GM23248 (cell line): Measurements from ENCODE around the gene RIMKLA. TPM values are rescaled to one million over a fixed set of nuclear protein-coding genes. Genes with fewer than 3 reads are reported as not detected.

Experiments used
- DNase-seq: peaks from one replicate; pipeline ENCODE4 v3.0.0-alpha.2; 2015
- H2AFZ ChIP-seq: fragments of 200-600 bp; sonication (generic); 2 replicates; pipeline ENCODE4 v1.6.1; 2016; ENCODE audit warnings: antibody characterized with exemption
- H3F3A ChIP-seq: fragments of 200-600 bp; sonication (generic); 2 replicates; pipeline ENCODE4 v1.6.1; 2016; ENCODE audit warnings: mild to moderate bottlenecking, antibody characterized with exemption, mixed run types; ENCODE audit not compliant: insufficient read depth
- H3K27ac ChIP-seq: fragments of 200-600 bp; sonication (generic); 2 replicates; pipeline ENCODE4 v1.5.1; 2016; ENCODE audit warnings: mild to moderate bottlenecking
- H3K27me3 ChIP-seq: fragments of 200-600 bp; sonication (generic); replicated peaks from 2 replicates; pipeline ENCODE4 v1.6.1; 2016; ENCODE audit warnings: mild to moderate bottlenecking; ENCODE audit not compliant: insufficient read depth
- H3K36me3 ChIP-seq: fragments of 200-600 bp; sonication (generic); 2 replicates; pipeline ENCODE4 v1.6.1; 2016; ENCODE audit warnings: low read depth, mild to moderate bottlenecking
- H3K4me1 ChIP-seq: fragments of 200-600 bp; sonication (generic); 2 replicates; pipeline ENCODE4 v1.6.1; 2016; ENCODE audit warnings: mild to moderate bottlenecking; ENCODE audit not compliant: insufficient read depth
- H3K4me2 ChIP-seq: fragments of 200-600 bp; sonication (generic); one replicate; pipeline ENCODE4 v1.6.1; 2016; ENCODE audit warnings: mild to moderate bottlenecking; ENCODE audit not compliant: unreplicated experiment
- H3K4me3 ChIP-seq: fragments of 200-600 bp; sonication (generic); 2 replicates; pipeline ENCODE4 v1.5.1; 2016; ENCODE audit warnings: mild to moderate bottlenecking
- H3K79me2 ChIP-seq: fragments of 200-600 bp; sonication (generic); 2 replicates; pipeline ENCODE4 v1.6.1; 2016; ENCODE audit warnings: mild to moderate bottlenecking; ENCODE audit not compliant: insufficient read depth
- H3K9ac ChIP-seq: fragments of 200-600 bp; sonication (generic); 2 replicates; pipeline ENCODE4 v1.6.1; 2016; ENCODE audit warnings: mild to moderate bottlenecking
- H3K9me2 ChIP-seq: fragments of 200-600 bp; sonication (generic); 2 replicates; pipeline ENCODE4 v1.6.1; 2016; ENCODE audit warnings: mixed run types, mild to moderate bottlenecking, moderate library complexity; ENCODE audit not compliant: insufficient read depth
- H3K9me3 ChIP-seq: fragments of 200-600 bp; sonication (generic); one replicate; pipeline ENCODE4 v1.6.1; 2017; ENCODE audit warnings: low read depth
- H4K20me1 ChIP-seq: fragments of 200-600 bp; sonication (generic); 2 replicates; pipeline ENCODE4 v1.6.0; 2016; ENCODE audit not compliant: insufficient read depth
- EZH2 ChIP-seq: fragments of 200-600 bp; sonication (generic); IDR thresholded peaks from 2 replicates; pipeline ENCODE4 v1.6.1; 2018; ENCODE audit warnings: antibody characterized with exemption, mild to moderate bottlenecking; ENCODE audit not compliant: insufficient read depth, poor library complexity, severe bottlenecking
- EZH2phosphoT487 ChIP-seq: fragments of 200-600 bp; sonication (generic); IDR thresholded peaks from 2 replicates; pipeline ENCODE4 v1.6.1; 2018; ENCODE audit warnings: antibody characterized with exemption, moderate library complexity, mild to moderate bottlenecking, low read depth; ENCODE audit not compliant: insufficient read depth
- WGBS, 2 experiments: methylation state at CpG; one replicate each; pipeline ENCODE4 v1.1.6; 2015 to 2017; ENCODE audit warnings: low lambda C conversion rate in 2 of 2, low coverage in 1 of 2; ENCODE audit errors: missing lambda C conversion rate in 2 of 2; 5-methylcytosine and 5-hydroxymethylcytosine counted together
- in situ Hi-C: fragments of 300-500 bp; cut with MboI; formaldehyde crosslinking; loops from 2 replicates; pipeline ENCODE4 v1.15.0; 2020
- polyA plus RNA-seq: library from polyadenylated mRNA; unstranded; fragments of >200 nt; fragmentation: Nextera tagmentation; extraction: Ambion mirVana; gene quantifications from 2 replicates; pipeline ENCODE4 v1.2.1, GENCODE V29; 2016
- total RNA-seq: library from RNA; depleted of rRNA; stranded (reverse); fragments of >200 nt; shearing (Covaris generic); gene quantifications from 2 replicates; pipeline ENCODE4 v1.2.3, GENCODE V29; 2014

RIMKLA gene
- total and polyA plus RNA-seq, 2 experiments from 2014 or later = 0.03 to 0.22 TPM

GRCh38 chr1:42369471-42369870, 11.1 kb upstream of the RIMKLA start:
- Histone ChIP-seq H3K27me3 (peaks cover 16% of the 10 kb centered on the region), H3K9me3 (no peaks in the 10 kb centered on the region), H3K79me2 (no peaks in the 10 kb centered on the region), H2AFZ (no peak overlapping the region), H3K9ac (no peak overlapping the region), H3K4me3 (no peak overlapping the region), H3K36me3 (no peaks in the 10 kb centered on the region), H3K4me2 (no peak overlapping the region), H3K4me1 (no peaks in the 10 kb centered on the region), H3K9me2 (no peaks in the 10 kb centered on the region), H4K20me1 (no peaks in the 10 kb centered on the region), H3F3A (0 out of 2 replicates have a peak, but pooled peaks cover 3% of the 10 kb centered on the region), H3K27ac (no peak overlapping the region)
- 23 to 34% methylated on average over 1 of the region's 1 CpG for WGBS, 2 experiments
- in situ Hi-C loops = no loop called here
- TF ChIP-seq EZH2phosphoT487 (no peak), EZH2 (no peak)
- no peak for DNase-seq

- H3K27me3 ChIP-seq = peaks cover 16% of the 10 kb centered on the region
- H3K9ac ChIP-seq = no peak overlapping the region
- no peaks in the 10 kb centered on the region for H3K4me1 ChIP-seq
- no peak overlapping the region for H3K4me3 ChIP-seq
- no peaks in the 10 kb centered on the region for H4K20me1 ChIP-seq
- in situ Hi-C loops = no loop called here
- TF ChIP-seq EZH2phosphoT487 = no peak
- TF ChIP-seq EZH2 = no peak
- peak; percentile 9 for DNase-seq
- H3F3A ChIP-seq = 0 out of 2 replicates have a peak, but pooled peaks cover 3% of the 10 kb centered on the region
- H3K4me2 ChIP-seq = no peak overlapping the region
- H3K79me2 ChIP-seq = no peaks in the 10 kb centered on the region
- H2AFZ ChIP-seq = no peak overlapping the region
- no peaks in the 10 kb centered on the region for H3K9me2 ChIP-seq
- no peaks in the 10 kb centered on the region for H3K9me3 ChIP-seq
- no peaks in the 10 kb centered on the region for H3K36me3 ChIP-seq
- no peak overlapping the region for H3K27ac ChIP-seq
These were observed 9.6 kb upstream of the RIMKLA start for GRCh38 chr1:42370876-42371549.

GRCh38 chr1:42372796-42373195, 7.8 kb upstream of the RIMKLA start:
- no peaks in the 10 kb centered on the region for H4K20me1 ChIP-seq
- in situ Hi-C loops = no loop called here
- no peak for TF ChIP-seq EZH2

GRCh38 chr1:42379794-42380585, 602 bp upstream of the RIMKLA start:
- DNase-seq = peak; percentile 57
- Histone ChIP-seq H3K9me2 (no peaks in the 10 kb centered on the region), H3K36me3 (no peaks in the 10 kb centered on the region), H3K27ac (no peak overlapping the region), H2AFZ (peak overlapping the region; percentile 1; the same call in 1 of the 2 replicates), H3K79me2 (no peaks in the 10 kb centered on the region), H3K4me2 (peak overlapping the region; percentile 62), H3F3A (no peaks in the 10 kb centered on the region), H3K27me3 (peaks cover 26% of the 10 kb centered on the region), H3K4me1 (no peaks in the 10 kb centered on the region), H3K9me3 (no peaks in the 10 kb centered on the region), H3K4me3 (peak overlapping the region; percentile 55), H4K20me1 (no peaks in the 10 kb centered on the region), H3K9ac (no peak overlapping the region)
- TF ChIP-seq EZH2phosphoT487 (no peak), EZH2 (no peak)
- in situ Hi-C loops = no loop called here
- 2 to 10% methylated on average over 9 to 26 of the region's 34 CpGs for WGBS, 2 experiments

More at GRCh38 chr1:42372796-42373195, 7.8 kb upstream of the RIMKLA start:
- Histone ChIP-seq H3K27me3 (peaks cover 16% of the 10 kb centered on the region), H3K27ac (no peak overlapping the region), H3K4me3 (no peak overlapping the region), H3K4me1 (no peaks in the 10 kb centered on the region), H3K9ac (no peak overlapping the region), H3K9me2 (no peaks in the 10 kb centered on the region), H3K4me2 (no peak overlapping the region), H2AFZ (no peak overlapping the region), H3K9me3 (no peaks in the 10 kb centered on the region), H3K36me3 (no peaks in the 10 kb centered on the region), H3K79me2 (no peaks in the 10 kb centered on the region), H3F3A (0 out of 2 replicates have a peak, but pooled peaks cover 3% of the 10 kb centered on the region)
- DNase-seq = no peak
- 90 to 97% methylated on average over 2 of the region's 2 CpGs for WGBS, 2 experiments
